Gastroesophageal sphincter (tissue), 3 donors: ENCODE measurements around the gene POT1.

Source experiments
- CTCF ChIP-seq, 4 experiments: fragments of 200-600 bp in 2 of 4; fragments of 450-650 bp in 2 of 4; sonication (generic) in 1 of 4; IDR thresholded peaks; one replicate each; pipeline ENCODE4 v1.5.1; 2017 to 2019; ENCODE audit warnings: antibody characterized with exemption in 4 of 4, mild to moderate bottlenecking in 2 of 4, moderate library complexity in 2 of 4
- EP300 ChIP-seq: sonication (generic); formaldehyde crosslinking; IDR thresholded peaks from one replicate; pipeline ENCODE4 v1.6.1; 2017; ENCODE audit warnings: antibody characterized with exemption, mild to moderate bottlenecking
- POLR2A ChIP-seq, 2 donors: fragments of 450-650 bp; IDR thresholded peaks; one replicate each; pipeline ENCODE4 v1.6.1; 2017; ENCODE audit warnings: antibody characterized with exemption in 2 of 2, mild to moderate bottlenecking in 2 of 2, moderate library complexity in 1 of 2

GRCh38 chr7:124799448-124799847 is 130.2 kb downstream of the POT1 start:
- TF ChIP-seq CTCF (IDR thresholded peaks at IDR 0.05) (no peak), EP300 (no peak), POLR2A (IDR thresholded peaks at IDR 0.05) (no peak)
